NCI-H1092 (cell line): ENCODE results near the gene ANTXR2.
"Not testable (repeated sequence)": the region's sequence is repeated elsewhere in the genome, so short reads cannot be mapped to it uniquely, and the experiment has no call there.

Experiments used
- DNase-seq: peaks from one replicate; lab custom pipeline; 2025; lab: John Stamatoyannopoulos, UW

Gene ANTXR2

DNA sequence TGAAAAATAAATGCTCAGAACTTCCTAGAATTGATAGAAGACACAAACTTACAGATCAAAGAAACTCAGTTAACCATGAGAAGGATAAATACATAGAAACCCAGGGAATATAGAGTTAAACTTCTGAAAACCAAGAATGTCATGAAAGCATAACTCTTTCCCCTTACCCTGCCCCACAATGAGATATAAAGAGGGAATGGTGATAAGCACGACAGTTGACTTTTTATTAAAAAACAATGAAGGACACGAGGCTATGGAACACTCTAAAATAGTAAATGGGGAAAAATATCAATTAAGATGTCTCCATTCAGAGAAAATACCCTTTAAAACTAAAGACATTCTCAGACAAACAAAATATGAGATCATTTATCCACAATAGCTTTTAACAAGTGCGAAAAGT lies 154.7 kb downstream of the ANTXR2 start:
- DNase-seq: no peak

DNA sequence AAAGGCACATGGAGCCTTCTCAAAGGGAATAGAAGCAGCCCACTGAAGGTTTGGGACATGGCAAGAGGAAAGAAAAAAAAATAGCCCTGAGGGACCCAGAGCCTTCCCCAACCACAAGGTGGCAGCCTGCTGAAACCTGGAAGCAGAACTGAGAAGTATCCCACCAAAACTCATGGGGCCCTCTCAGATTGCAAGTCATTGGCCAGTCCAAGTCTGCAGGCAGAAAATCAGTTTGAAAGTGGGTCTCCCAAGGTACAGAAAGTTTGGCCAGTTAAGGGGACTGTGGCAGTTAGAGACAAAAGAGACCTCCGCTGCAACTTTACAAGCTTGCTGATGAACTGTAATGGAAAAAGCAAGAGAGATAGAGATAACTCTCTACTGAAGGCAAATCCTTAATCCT lies 155.8 kb downstream of the ANTXR2 start:
- no peak for DNase-seq

DNA sequence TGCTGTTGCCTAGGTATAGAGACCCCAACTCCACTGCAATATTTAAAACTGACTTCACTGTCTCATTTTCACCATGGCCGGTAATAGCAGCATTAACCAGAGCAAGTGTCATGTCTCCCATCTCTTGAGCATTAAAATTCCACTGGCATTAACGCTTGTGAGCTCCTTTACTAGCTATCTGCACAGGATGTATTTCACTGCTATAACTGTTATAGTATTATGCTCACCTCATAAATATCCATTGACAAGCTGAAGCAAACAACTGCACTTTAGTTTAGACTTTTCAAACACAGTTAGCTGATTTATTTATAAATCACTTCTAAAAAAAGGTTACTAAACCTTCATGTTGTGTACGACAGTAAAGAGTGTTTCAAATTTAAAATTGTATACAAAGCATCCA lies 157.8 kb downstream of the ANTXR2 start:
- no peak for DNase-seq

DNA sequence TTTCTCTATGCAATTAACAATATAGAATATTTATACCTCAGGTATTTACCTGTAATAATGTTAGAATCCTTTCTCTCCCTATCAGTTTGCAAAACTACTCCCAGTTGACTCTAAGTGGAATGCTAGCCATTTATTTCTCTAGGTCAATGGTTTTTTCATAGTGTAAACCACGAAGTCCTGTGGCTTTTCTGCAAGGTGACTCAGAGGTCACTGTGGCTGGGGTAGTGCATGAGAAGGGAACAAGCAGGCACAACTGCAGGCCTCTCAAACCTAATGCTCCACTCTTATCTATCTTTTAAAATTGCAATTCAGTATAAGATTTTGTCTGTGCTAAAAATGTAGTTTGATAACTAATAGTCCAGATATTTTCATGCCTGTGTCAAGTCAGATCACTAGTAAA lies 159.4 kb downstream of the ANTXR2 start:
- DNase-seq: no peak

DNA sequence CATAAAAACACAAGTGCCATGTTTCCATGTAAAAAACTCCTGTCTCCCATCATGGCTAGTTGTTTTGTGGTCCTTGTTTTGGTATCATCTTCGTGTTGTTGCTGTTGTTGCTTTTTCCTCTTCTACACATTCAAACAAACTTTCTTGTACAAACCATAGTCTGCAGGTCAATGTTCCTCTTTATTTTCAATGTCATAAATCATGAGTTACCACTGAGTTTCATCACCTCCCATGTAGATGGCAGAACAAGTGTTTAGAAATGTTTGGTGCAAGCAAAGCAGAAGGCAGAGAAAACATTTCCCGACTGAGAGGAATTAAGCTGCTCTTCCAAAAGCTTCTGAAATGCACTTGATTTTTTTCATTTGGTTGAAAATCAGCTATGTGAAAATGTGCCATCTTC lies 166.0 kb downstream of the ANTXR2 start:
- no peak for DNase-seq

DNA sequence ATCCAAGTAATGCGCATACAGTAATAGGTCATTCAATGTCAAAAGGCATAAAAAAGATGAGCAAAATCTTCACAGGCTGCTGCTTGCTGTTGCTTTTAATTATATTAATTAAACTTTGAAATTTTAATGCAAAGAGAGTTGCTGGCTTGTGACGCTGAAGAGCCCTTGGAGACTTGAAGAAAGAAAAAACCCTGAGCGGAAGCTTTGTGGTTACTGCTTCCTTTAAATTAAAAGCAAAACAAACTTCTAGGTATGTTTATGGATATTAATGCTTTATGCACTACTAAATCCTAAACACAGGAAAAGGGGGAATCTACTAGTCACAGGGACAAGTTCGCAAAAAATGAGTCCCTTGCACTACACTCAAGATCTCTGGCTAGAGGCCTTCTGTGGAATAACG lies 166.7 kb downstream of the ANTXR2 start:
- no peak for DNase-seq

DNA sequence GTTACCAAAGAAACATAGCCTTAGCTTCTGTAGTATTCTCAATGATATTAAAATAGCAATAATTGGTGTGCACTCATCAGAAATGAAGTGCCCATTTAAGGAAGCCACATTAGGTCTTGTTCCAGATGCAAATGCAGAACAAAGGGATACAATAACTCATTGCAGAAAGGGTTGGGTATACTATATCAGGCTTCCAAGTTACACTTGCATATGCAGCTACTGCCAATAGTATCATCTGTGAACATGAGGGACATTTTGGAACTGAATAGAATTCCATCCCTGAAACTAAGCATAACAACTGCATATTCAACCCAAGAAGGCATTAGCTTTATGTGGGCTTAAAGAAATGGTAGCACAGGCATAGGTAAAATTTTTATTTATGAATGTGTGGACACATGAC lies 167.8 kb downstream of the ANTXR2 start:
- DNase-seq: no peak

DNA sequence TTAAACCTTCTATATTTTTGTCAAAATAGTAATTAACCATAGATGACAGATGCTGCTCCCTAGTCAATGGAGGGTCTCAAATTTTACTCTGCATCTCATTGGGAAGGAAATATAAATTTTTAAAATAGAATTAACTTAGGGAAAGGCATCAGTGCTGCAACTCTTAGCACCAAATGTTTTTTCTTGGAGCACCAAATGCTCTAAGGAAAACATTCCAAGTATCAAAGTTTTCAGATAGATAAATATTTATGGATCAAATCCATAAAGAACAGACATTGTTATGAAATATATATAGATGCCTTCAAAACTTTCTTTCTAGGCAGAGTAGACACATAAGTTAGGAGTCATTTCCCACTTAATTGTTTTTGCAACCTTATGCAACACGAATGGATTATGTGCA lies 168.7 kb downstream of the ANTXR2 start:
- no peak for DNase-seq

DNA sequence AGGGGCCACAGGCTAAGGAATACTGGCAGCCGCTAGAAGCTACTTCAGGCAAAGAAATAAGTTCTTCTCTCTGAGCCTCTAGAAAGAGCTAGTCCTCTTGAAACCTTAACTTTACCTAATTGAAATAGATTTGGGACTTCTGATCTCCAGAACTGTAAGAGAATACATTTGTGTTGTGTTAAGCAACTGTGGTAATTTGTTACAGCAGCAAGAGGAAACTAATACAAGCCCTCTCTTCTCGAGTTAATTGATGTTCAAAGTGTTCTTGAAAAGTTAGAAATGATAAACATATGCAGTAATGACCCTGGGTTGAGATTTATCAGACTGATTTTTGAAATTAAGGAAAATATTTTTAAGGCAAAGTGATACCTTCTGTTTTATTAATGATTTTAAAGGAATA lies 172.8 kb downstream of the ANTXR2 start:
- DNase-seq: no peak

- DNase-seq: no peak
Measured at GRCh38 chr4:79899481-79899880, 173.5 kb downstream of the ANTXR2 start.

DNA sequence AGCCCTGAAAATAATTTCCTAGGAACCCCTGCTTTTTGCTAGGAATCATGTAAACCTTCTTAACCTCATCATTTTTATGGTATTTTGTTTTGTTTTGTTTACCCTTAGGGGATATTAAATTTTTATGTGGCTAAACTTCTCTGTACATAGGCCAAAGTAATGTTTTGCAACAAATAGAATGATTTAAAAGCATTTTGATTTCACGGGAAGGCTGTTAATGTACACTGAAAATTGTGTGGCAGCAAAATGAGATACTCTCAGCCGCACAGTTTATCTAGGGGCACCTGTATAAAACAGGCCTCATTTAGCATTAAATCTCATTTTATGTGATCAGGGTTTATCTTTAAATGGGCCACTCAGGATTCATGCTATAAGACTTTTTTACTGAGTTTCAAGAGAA lies 175.0 kb downstream of the ANTXR2 start:
- no peak for DNase-seq

- DNase-seq: no peak
Measured at GRCh38 chr4:79897174-79897573, 175.9 kb downstream of the ANTXR2 start.

GRCh38 chr4:79893456-79893855 lies 179.6 kb downstream of the ANTXR2 start:
- no peak for DNase-seq

DNA sequence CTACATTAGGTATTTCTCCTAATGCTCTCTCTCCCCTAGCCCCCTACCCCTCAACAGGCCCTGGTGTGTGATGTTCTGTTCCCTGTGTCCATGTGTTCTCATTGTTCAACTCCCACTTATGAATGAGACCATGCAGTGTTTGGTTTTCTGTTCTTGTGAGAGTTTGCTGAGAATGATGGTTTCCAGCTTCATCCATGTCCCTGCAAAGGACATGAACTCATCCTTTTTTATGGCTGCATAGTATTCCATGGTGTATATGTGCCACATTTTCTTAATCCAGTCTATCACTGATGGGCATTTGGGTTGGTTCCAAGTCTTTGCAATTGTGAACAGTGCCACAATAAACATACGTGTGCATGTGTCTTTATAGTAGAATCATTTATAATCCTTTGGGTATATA lies 184.0 kb downstream of the ANTXR2 start:
- not testable (repeated sequence) for DNase-seq

DNA sequence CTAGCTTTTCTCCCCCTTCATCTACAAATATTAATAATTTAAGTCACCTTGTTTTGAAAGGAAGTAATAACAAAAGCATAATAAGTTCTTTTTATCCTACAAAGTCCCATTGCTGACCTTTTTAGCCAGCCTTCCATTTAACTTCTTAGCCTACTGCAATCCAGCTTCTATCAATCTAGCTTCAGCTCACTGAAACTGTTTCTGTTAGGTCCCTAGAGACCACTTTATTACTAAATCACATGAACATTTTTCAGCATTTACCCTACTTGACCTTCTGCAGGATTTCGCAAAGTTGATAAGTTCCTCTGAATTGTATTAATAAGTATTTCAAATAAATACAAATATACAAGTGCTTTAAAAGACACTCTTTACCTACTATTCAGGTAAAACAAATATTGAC lies 186.5 kb downstream of the ANTXR2 start:
- DNase-seq: no peak

DNA sequence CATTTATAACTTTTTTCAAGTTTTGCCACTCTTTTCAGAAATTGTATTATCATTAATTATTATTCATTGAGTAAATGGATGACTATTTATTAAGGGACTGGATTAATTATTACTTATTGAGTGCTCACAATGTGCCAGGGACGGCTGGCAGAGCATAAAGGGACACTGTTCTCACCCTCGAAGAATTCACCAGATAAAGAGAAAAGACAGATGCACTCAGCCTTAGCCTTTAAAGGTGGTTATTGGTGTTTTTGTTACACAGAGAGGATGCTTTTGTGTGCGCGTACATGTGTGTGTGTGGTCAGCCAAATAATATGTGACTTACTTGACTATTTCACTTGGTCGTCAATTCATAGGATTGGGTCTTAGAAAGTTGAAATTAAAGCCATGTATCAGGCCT lies 187.0 kb downstream of the ANTXR2 start:
- DNase-seq: no peak

GRCh38 chr4:79883290-79883689 lies 189.7 kb downstream of the ANTXR2 start:
- DNase-seq: no peak

- DNase-seq: no peak
Measured at GRCh38 chr4:79882806-79883205, 190.2 kb downstream of the ANTXR2 start.

DNA sequence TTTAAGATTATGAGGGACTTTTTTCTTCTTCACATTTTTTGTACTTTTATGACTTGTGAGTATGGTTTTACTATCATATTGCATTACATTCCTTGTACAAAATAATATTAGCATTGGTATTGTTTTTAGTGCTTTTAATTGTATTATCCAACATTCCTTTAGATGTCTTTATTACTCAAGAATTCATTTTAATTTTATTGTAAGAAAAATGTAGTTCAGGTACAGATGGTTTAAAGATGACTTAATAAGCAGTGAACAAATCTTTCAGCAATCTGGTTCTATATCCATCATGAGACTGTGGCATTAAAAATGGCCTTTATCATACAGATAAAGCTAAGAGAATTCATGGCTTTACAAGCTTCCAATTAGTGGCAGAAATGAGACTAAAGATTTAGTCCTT lies 191.6 kb downstream of the ANTXR2 start:
- no peak for DNase-seq

- DNase-seq: no peak
Measured at GRCh38 chr4:79877511-79877910, 195.5 kb downstream of the ANTXR2 start.

DNA sequence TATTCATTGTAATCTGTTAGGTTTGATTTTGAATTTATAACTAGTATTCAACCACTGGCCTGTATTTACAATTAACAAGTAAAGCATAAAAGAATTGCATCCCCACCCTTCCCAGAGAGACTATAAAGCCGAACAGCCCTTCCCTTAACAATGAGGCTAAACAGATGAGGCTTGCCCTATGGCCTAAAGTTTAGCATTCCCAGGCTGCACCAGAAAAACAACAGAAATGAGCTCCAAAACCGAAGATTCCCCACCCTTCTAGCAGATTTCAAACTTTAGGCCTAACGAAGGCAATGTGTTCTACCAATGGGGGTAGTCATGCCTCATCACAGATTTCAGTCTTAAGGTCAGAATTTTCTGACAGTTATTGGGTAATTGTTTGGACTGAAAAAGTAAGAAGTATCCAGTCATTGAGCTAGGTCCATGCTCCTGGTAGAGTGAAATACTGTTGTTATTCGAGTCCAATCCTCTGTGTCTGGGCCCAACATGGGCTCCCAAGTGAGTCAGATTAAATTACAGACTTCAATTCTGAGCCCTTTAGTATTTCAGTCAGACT lies 197.6 kb downstream of the ANTXR2 start:
- DNase-seq: no peak

- no peak for DNase-seq
Measured at GRCh38 chr4:79874197-79874596, 198.8 kb downstream of the ANTXR2 start.

GRCh38 chr4:79872738-79873137 lies 200.3 kb downstream of the ANTXR2 start:
- DNase-seq: no peak

- no peak for DNase-seq
Measured at GRCh38 chr4:79871961-79872360, 201.1 kb downstream of the ANTXR2 start.
